ENCODE measurements around the gene LIMCH1.
"Not testable (repeated sequence)": the region's sequence is repeated elsewhere in the genome, so short reads cannot be mapped to it uniquely, and the experiment has no call there.

LIMCH1 gene

GRCh38 chr4:41538017-41538733 lies at the start of gene LIMCH1:
TSS of gene LIMCH1 (plus strand) at chr4:41538157. CDS start at chr4:41605996, 67,839 bp downstream.
- no peak for DNase-seq (ENCODE audit: low spot score)

- DNase-seq (ENCODE audit: low spot score): not testable (repeated sequence)
These were observed 46.8 kb upstream of the LIMCH1 start for GRCh38 chr4:41491081-41491576.

GRCh38 chr4:41496977-41497376 lies 41.0 kb upstream of the LIMCH1 start:
- DNase-seq (ENCODE audit: low spot score): no peak

DNA sequence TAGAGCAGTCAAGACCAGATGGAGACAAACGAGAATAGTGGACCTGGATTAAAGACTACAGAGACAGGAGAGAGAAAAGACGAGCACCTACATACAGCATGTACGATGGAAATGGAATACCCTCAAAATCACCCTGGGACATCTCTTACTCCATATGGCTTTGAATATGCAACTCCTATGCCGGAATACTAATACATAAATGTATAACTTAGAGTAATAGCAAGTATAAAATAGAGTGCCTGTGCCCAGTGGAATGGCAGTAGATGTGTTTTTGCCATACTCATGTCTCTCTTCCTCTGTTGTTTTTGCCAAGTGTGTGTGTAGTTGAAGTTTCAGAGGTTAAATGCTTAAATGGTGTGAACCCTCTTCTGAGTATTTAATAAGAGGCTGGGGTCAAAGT lies 39.8 kb upstream of the LIMCH1 start:
- DNase-seq (ENCODE audit: low spot score): no peak

DNA sequence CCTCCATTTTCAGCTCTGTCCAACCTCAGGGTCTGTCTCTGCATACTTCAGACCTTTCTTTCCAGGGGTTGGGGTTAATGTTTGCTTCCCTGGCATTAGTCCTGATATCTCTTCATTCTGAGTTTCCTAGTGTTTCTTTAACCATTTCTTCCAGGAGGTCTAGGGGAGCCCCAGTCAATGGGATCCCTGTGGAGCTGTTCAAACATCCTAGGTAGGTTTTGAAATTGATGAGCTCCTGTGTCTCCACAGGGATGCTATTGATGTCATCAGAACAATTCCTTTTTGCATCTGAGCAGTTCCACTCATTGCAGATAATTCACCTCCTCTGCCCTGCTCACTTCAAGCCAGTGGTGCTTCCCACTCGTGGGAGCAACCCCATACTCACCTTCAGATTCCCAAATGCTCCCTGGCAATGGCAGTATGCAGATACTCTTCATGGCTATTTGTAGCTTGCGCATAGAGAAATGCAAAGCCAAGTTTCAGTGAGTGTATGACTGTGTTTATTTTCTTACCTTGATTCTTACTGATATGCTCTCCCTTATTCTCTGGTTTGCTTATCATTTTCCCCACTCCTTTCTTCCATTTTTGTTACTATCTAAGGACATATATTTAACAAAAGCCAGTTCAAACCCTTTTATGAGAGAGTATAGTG lies 33.7 kb upstream of the LIMCH1 start:
- DNase-seq (ENCODE audit: low spot score): no peak

GRCh38 chr4:41505161-41505661 lies 32.7 kb upstream of the LIMCH1 start:
- no peak for DNase-seq (ENCODE audit: low spot score)

DNA sequence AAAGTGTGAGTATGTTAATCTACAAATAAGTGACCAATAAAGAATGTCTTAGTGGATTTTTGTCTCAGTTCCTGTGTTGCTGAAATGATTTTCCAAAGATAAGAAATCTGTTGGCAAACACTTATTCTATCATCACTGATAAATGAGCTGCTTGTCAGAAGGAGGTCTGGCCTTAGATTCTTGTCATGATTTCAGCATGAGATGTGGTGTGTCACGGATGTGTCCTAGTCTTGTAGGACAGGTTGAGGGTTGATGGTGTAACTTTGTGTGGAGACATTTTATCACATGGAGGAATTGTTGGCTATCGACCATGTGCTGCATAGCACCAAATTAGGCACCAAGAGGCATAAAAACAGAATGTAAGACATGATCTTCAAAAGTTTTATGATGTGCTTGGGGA lies 31.8 kb upstream of the LIMCH1 start:
- no peak for DNase-seq (ENCODE audit: low spot score)

- no peak for DNase-seq (ENCODE audit: low spot score)
These were observed 30.5 kb upstream of the LIMCH1 start for GRCh38 chr4:41507291-41507947.

- DNase-seq (ENCODE audit: low spot score): no peak
These were observed 28.5 kb upstream of the LIMCH1 start for GRCh38 chr4:41509451-41509866.

- no peak for DNase-seq (ENCODE audit: low spot score)
These were observed 27.8 kb upstream of the LIMCH1 start for GRCh38 chr4:41510179-41510578.

DNA sequence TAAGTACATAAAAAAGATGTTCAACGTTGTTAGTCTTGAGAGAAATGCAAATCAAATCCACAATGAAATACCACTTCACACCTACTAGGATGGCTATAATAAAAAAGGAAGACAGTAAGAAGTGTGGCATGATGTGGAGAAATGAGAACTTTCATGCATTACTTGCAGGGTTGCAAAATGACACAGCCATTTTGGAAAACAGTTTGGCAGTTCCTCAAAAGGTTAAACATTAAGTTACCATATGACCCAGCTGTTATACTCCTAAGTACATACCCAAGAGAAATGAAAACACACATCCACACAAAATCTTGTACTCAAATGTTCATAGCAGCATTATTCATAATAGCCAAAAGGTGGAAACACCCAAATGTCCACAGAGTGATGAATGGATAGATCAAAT lies 25.8 kb upstream of the LIMCH1 start:
- no peak for DNase-seq (ENCODE audit: low spot score)

GRCh38 chr4:41512596-41512995 lies 25.4 kb upstream of the LIMCH1 start:
- DNase-seq (ENCODE audit: low spot score): no peak

- no peak for DNase-seq (ENCODE audit: low spot score)
These were observed 23.8 kb upstream of the LIMCH1 start for GRCh38 chr4:41514169-41514568.

- DNase-seq (ENCODE audit: low spot score): no peak
These were observed 23.0 kb upstream of the LIMCH1 start for GRCh38 chr4:41514766-41515481.

- DNase-seq (ENCODE audit: low spot score): no peak
These were observed 20.8 kb upstream of the LIMCH1 start for GRCh38 chr4:41517121-41517520.

DNA sequence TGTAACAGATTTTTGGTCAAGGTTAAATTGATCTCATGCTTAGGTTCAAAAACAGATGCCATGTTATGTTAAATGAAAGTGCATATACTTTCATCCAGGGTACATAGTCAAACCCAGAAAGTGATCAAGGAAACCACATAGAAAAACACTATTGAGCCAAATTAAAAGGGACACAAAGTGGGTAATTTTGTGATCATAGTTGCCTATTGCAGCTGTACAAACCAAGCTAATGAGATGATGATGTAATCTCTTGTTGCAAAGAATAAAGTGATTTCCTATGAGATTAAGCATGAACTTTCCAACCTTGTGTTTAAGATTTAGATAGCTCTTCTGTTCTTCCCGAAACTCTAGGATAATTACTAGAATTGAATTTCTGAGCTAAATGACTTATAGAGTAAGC lies 20.2 kb upstream of the LIMCH1 start:
- no peak for DNase-seq (ENCODE audit: low spot score)

GRCh38 chr4:41524425-41524824 lies 13.5 kb upstream of the LIMCH1 start:
- DNase-seq (ENCODE audit: low spot score): no peak

- no peak for DNase-seq (ENCODE audit: low spot score)
These were observed 12.8 kb upstream of the LIMCH1 start for GRCh38 chr4:41525129-41525528.

GRCh38 chr4:41526628-41527027 lies 11.3 kb upstream of the LIMCH1 start:
- DNase-seq (ENCODE audit: low spot score): no peak

DNA sequence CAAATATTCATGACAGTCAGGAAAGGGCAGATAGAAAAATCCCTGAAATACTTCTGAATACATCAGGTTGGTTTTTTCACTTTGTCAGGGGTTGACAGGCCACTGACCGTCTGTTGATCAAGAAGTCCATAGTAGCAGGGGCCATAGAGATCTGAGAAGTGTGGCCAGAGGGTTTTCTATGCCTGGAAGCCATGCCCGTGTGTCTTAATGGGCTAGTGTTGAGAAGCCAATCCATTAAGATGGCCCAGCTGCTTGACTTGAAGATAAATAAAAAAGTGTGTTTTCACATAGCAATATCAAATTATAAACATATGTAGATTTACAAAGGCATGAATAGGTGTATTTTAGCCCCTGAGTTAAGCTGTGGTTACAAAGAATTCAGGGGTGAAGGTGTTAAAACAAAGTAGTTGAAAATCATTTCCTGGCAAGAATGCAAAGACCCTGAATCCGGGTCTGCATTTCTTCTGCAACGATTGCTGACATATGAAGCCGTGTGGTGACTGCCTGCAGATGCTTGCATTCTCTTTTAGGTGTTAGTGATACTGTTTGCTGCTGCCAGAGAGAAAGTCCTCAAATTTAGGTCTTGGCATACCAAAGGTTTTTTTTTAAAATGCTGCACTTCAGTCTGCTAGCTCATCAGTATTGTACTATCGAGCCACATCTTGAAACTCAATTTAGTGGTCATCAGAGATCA lies 9.3 kb upstream of the LIMCH1 start:
- no peak for DNase-seq (ENCODE audit: low spot score)

DNA sequence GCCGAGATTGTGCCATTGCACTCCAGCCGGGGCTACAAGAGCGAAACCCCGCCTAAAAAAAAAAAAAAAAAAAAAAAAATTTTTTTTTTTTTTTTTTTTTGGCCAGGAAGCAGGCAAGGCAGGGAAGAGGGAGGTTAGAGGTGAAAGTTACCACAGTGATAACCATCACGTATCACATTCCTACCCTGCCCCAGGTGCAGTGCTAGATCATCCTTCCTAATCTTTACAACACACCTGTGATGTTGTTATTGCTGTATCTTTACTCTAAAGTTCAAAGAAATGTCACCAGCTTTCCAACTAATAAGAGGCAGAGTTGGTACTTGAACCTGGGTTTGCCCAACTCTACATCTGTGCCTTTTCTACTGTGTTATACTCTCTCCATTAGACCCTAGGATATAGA lies 7.2 kb upstream of the LIMCH1 start:
- no peak for DNase-seq (ENCODE audit: low spot score)

GRCh38 chr4:41532336-41532735 lies 5.6 kb upstream of the LIMCH1 start:
- DNase-seq (ENCODE audit: low spot score): no peak

Measured in CD4-positive, alpha-beta T cell treated with Interleukin-15 for 4 hours (primary cell).